ENCODE measurements around the gene TEX12.
A peak's percentile ranks its signal among the peaks of the same experiment; 100 is the strongest.

Gene TEX12

GRCh38 chr11:112210890-112211289 is 43.7 kb downstream of the TEX12 start:
- no peak for DNase-seq (ENCODE audit: low read depth, low spot score)
- no peaks in the 10 kb centered on the region for H3K36me3 ChIP-seq (ENCODE audit: control insufficient read depth, insufficient read depth, low read length)
- H3K4me1 ChIP-seq (ENCODE audit: control insufficient read depth, insufficient read depth, low read length): no peaks in the 10 kb centered on the region
- H3K4me3 ChIP-seq (ENCODE audit: low read length): no peak overlapping the region
- H3K27me3 ChIP-seq (ENCODE audit: control insufficient read depth, insufficient read depth, low read length): no peaks in the 10 kb centered on the region
- H3K27ac ChIP-seq (ENCODE audit: low read length): no peak overlapping the region
- no peaks in the 10 kb centered on the region for H3K9me3 ChIP-seq (ENCODE audit: control insufficient read depth, insufficient read depth, low read length)
- no CpG with 5 or more reads among the region's 1 CpG for WGBS (ENCODE audit: insufficient coverage, insufficient read length)

GRCh38 chr11:112211536-112211935 is 44.4 kb downstream of the TEX12 start:
- no CpG with 5 or more reads among the region's 2 CpGs for WGBS (ENCODE audit: insufficient coverage, insufficient read length)
- Histone ChIP-seq H3K9me3 (ENCODE audit: control insufficient read depth, insufficient read depth, low read length) (no peaks in the 10 kb centered on the region), H3K4me1 (ENCODE audit: control insufficient read depth, insufficient read depth, low read length) (no peaks in the 10 kb centered on the region), H3K36me3 (ENCODE audit: control insufficient read depth, insufficient read depth, low read length) (no peaks in the 10 kb centered on the region), H3K4me3 (ENCODE audit: low read length) (no peak overlapping the region), H3K27ac (ENCODE audit: low read length) (no peak overlapping the region), H3K27me3 (ENCODE audit: control insufficient read depth, insufficient read depth, low read length) (no peaks in the 10 kb centered on the region)
- DNase-seq (ENCODE audit: low read depth, low spot score): no peak

- H3K27me3 ChIP-seq (ENCODE audit: control insufficient read depth, insufficient read depth, low read length): no peaks in the 10 kb centered on the region
- DNase-seq (ENCODE audit: low read depth, low spot score): no peak
- WGBS (ENCODE audit: insufficient coverage, insufficient read length): no CpG with 5 or more reads among the region's 3 CpGs
- H3K4me3 ChIP-seq (ENCODE audit: low read length): no peak overlapping the region
- no peaks in the 10 kb centered on the region for H3K9me3 ChIP-seq (ENCODE audit: control insufficient read depth, insufficient read depth, low read length)
- H3K36me3 ChIP-seq (ENCODE audit: control insufficient read depth, insufficient read depth, low read length): no peaks in the 10 kb centered on the region
- H3K27ac ChIP-seq (ENCODE audit: low read length): no peak overlapping the region
- no peaks in the 10 kb centered on the region for H3K4me1 ChIP-seq (ENCODE audit: control insufficient read depth, insufficient read depth, low read length)
Observed at GRCh38 chr11:112212290-112212689, 45.1 kb downstream of the TEX12 start.

- no peak for DNase-seq (ENCODE audit: low read depth, low spot score)
- no peaks in the 10 kb centered on the region for H3K4me1 ChIP-seq (ENCODE audit: control insufficient read depth, insufficient read depth, low read length)
- no peak overlapping the region for H3K4me3 ChIP-seq (ENCODE audit: low read length)
- no peak overlapping the region for H3K27ac ChIP-seq (ENCODE audit: low read length)
- H3K27me3 ChIP-seq (ENCODE audit: control insufficient read depth, insufficient read depth, low read length): no peaks in the 10 kb centered on the region
- no peaks in the 10 kb centered on the region for H3K36me3 ChIP-seq (ENCODE audit: control insufficient read depth, insufficient read depth, low read length)
- H3K9me3 ChIP-seq (ENCODE audit: control insufficient read depth, insufficient read depth, low read length): no peaks in the 10 kb centered on the region
Observed at GRCh38 chr11:112212710-112213109, 45.5 kb downstream of the TEX12 start.

GRCh38 chr11:112213753-112214152 is 46.6 kb downstream of the TEX12 start:
- Histone ChIP-seq H3K4me1 (ENCODE audit: control insufficient read depth, insufficient read depth, low read length) (no peaks in the 10 kb centered on the region), H3K4me3 (ENCODE audit: low read length) (no peak overlapping the region), H3K27me3 (ENCODE audit: control insufficient read depth, insufficient read depth, low read length) (no peaks in the 10 kb centered on the region), H3K27ac (ENCODE audit: low read length) (no peak overlapping the region), H3K9me3 (ENCODE audit: control insufficient read depth, insufficient read depth, low read length) (no peaks in the 10 kb centered on the region), H3K36me3 (ENCODE audit: control insufficient read depth, insufficient read depth, low read length) (no peaks in the 10 kb centered on the region)
- no CpG with 5 or more reads among the region's 4 CpGs for WGBS (ENCODE audit: insufficient coverage, insufficient read length)
- DNase-seq (ENCODE audit: low read depth, low spot score): no peak

GRCh38 chr11:112215621-112216020 is 48.4 kb downstream of the TEX12 start:
- WGBS (ENCODE audit: insufficient coverage, insufficient read length): no CpG with 5 or more reads among the region's 6 CpGs
- Histone ChIP-seq H3K27ac (ENCODE audit: low read length) (no peak overlapping the region), H3K9me3 (ENCODE audit: control insufficient read depth, insufficient read depth, low read length) (no peaks in the 10 kb centered on the region), H3K4me3 (ENCODE audit: low read length) (no peak overlapping the region), H3K27me3 (ENCODE audit: control insufficient read depth, insufficient read depth, low read length) (no peaks in the 10 kb centered on the region), H3K36me3 (ENCODE audit: control insufficient read depth, insufficient read depth, low read length) (no peaks in the 10 kb centered on the region), H3K4me1 (ENCODE audit: control insufficient read depth, insufficient read depth, low read length) (no peaks in the 10 kb centered on the region)
- DNase-seq (ENCODE audit: low read depth, low spot score): no peak

- Histone ChIP-seq H3K4me3 (ENCODE audit: low read length) (no peak overlapping the region), H3K27me3 (ENCODE audit: control insufficient read depth, insufficient read depth, low read length) (no peaks in the 10 kb centered on the region), H3K4me1 (ENCODE audit: control insufficient read depth, insufficient read depth, low read length) (no peaks in the 10 kb centered on the region), H3K9me3 (ENCODE audit: control insufficient read depth, insufficient read depth, low read length) (no peaks in the 10 kb centered on the region), H3K27ac (ENCODE audit: low read length) (no peak overlapping the region), H3K36me3 (ENCODE audit: control insufficient read depth, insufficient read depth, low read length) (no peaks in the 10 kb centered on the region)
- WGBS (ENCODE audit: insufficient coverage, insufficient read length): no CpG with 5 or more reads among the region's 1 CpG
- no peak for DNase-seq (ENCODE audit: low read depth, low spot score)
Observed at GRCh38 chr11:112216561-112217105, 49.5 kb downstream of the TEX12 start.

GRCh38 chr11:112219476-112220232 is 52.5 kb downstream of the TEX12 start:
- Histone ChIP-seq H3K9me3 (ENCODE audit: control insufficient read depth, insufficient read depth, low read length) (no peaks in the 10 kb centered on the region), H3K4me1 (ENCODE audit: control insufficient read depth, insufficient read depth, low read length) (no peaks in the 10 kb centered on the region), H3K27me3 (ENCODE audit: control insufficient read depth, insufficient read depth, low read length) (no peaks in the 10 kb centered on the region), H3K4me3 (ENCODE audit: low read length) (no peak overlapping the region), H3K27ac (ENCODE audit: low read length) (no peak overlapping the region), H3K36me3 (ENCODE audit: control insufficient read depth, insufficient read depth, low read length) (no peaks in the 10 kb centered on the region)
- no CpG with 5 or more reads among the region's 7 CpGs for WGBS (ENCODE audit: insufficient coverage, insufficient read length)
- DNase-seq (ENCODE audit: low read depth, low spot score): peak; percentile 60

- no peak overlapping the region for H3K27ac ChIP-seq (ENCODE audit: low read length)
- no CpG with 5 or more reads among the region's 3 CpGs for WGBS (ENCODE audit: insufficient coverage, insufficient read length)
- no peaks in the 10 kb centered on the region for H3K27me3 ChIP-seq (ENCODE audit: control insufficient read depth, insufficient read depth, low read length)
- no peaks in the 10 kb centered on the region for H3K9me3 ChIP-seq (ENCODE audit: control insufficient read depth, insufficient read depth, low read length)
- H3K4me1 ChIP-seq (ENCODE audit: control insufficient read depth, insufficient read depth, low read length): no peaks in the 10 kb centered on the region
- no peak for DNase-seq (ENCODE audit: low read depth, low spot score)
- no peak overlapping the region for H3K4me3 ChIP-seq (ENCODE audit: low read length)
- H3K36me3 ChIP-seq (ENCODE audit: control insufficient read depth, insufficient read depth, low read length): no peaks in the 10 kb centered on the region
Observed at GRCh38 chr11:112221274-112221835, 54.2 kb downstream of the TEX12 start.

Data from iPS DF 6.9 (cell line).